ENCODE results near the gene ZNF514. TPM values are rescaled to one million over a fixed set of nuclear protein-coding genes. Genes with fewer than 3 reads are reported as not detected.
A peak's percentile ranks its signal among the peaks of the same experiment; 100 is the strongest.
"Not testable (repeated sequence)": the region's sequence is repeated elsewhere in the genome, so short reads cannot be mapped to it uniquely, and the experiment has no call there.

The ZNF514 gene
- total and polyA plus RNA-seq, 2 of the 8 experiments (the other 6 are each of a cell fraction or from before 2014, with no cell fraction given), result 5.3 to 13.3 TPM

- H3K27me3 ChIP-seq (replicated peaks in 1 of 4; ENCODE audit: control insufficient read depth in 3 of 4, extremely low read depth in 1 of 4, insufficient read depth in 3 of 4, low read length in 3 of 4); H3K4ac ChIP-seq (replicated peaks; ENCODE audit: insufficient read length, low read depth, low read length); H3K9ac ChIP-seq (replicated peaks in 1 of 4; ENCODE audit: extremely low read depth in 1 of 4, low read depth in 3 of 4, low read length in 3 of 4); H3K18ac ChIP-seq (ENCODE audit: extremely low read depth, low read length); H3K79me2 ChIP-seq (ENCODE audit: control insufficient read depth in 1 of 2, insufficient read depth in 2 of 2, low read length in 2 of 2); H2AFZ ChIP-seq (ENCODE audit: low read length); H3K4me1 ChIP-seq (replicated peaks in 1 of 4; ENCODE audit: control insufficient read depth in 3 of 4, insufficient read depth in 4 of 4, low read length in 3 of 4); H2BK20ac ChIP-seq (ENCODE audit: low read length); H3K79me1 ChIP-seq (ENCODE audit: low read depth, low read length); H3K23me2 ChIP-seq (ENCODE audit: low read depth, low read length); H3K56ac ChIP-seq (replicated peaks; ENCODE audit: insufficient read length, low read depth, low read length); H2BK5ac ChIP-seq (ENCODE audit: low read depth, low read length); H2BK15ac ChIP-seq (ENCODE audit: low read length); H3K36me3 ChIP-seq (ENCODE audit: control insufficient read depth in 2 of 4, insufficient read depth in 4 of 4, low read length in 3 of 4); H4K20me1 ChIP-seq (replicated peaks in 1 of 2; ENCODE audit: control insufficient read depth in 1 of 2, insufficient read depth in 2 of 2, low read length in 2 of 2); H3K4me3 ChIP-seq (ENCODE audit: extremely low read depth in 1 of 4, insufficient read depth in 2 of 4, low read depth in 3 of 4, low read length in 4 of 4); H3K27ac ChIP-seq (ENCODE audit: low read depth, low read length); H4K8ac ChIP-seq (ENCODE audit: extremely low read depth, insufficient read depth, low read length); FAIRE-seq; H3K23ac ChIP-seq (ENCODE audit: insufficient read length); H2BK120ac ChIP-seq (replicated peaks; ENCODE audit: low read depth, low read length); H4K5ac ChIP-seq (ENCODE audit: insufficient read length, low read depth, low read length); H3K4me2 ChIP-seq (ENCODE audit: insufficient read depth in 1 of 2, low read depth in 2 of 2, low read length in 2 of 2); H2AK5ac ChIP-seq (ENCODE audit: low read depth, low read length); H4K91ac ChIP-seq (replicated peaks; ENCODE audit: insufficient read length, low read length); H3K14ac ChIP-seq (ENCODE audit: insufficient read length); H2BK12ac ChIP-seq (ENCODE audit: low read depth, low read length): not testable (repeated sequence)
- ChIA-PET CTCF (ENCODE audit: partially characterized antibody) (interaction anchor here (0.8 to 1.1 kb wide), 3 partner anchors 12 to 24 kb away, joined by 3 to 4 read pairs (median 3); no protein-coding TSS in a partner anchor), POLR2A (ENCODE audit: partially characterized antibody) (interaction anchor here (0.6 kb wide), 1 partner anchor 210 kb away, joined by 3 read pairs; no protein-coding TSS in a partner anchor)
- 38% methylated on average over 6 of the region's 15 CpGs; no CpG with 5 or more reads in 1 of the 2 experiments for WGBS, 2 experiments (ENCODE audit: extremely low coverage in 1 of 2, insufficient coverage in 1 of 2, insufficient read length in 1 of 2, insufficient replicate concordance in 2 of 2, low coverage in 1 of 2, low lambda C conversion rate in 2 of 2, missing lambda C conversion rate in 1 of 2)
- peak in 1 of 2 experiments; percentile 79 for DNase-seq (ENCODE audit: low read depth in 1 of 2, low spot score in 2 of 2)
- TF ChIP-seq RAD21 (IDR thresholded peaks at IDR 0.05 in 1 of 2, conservative IDR thresholded peaks at IDR 0.05 in 1 of 2; ENCODE audit: low read depth in 2 of 2, low read length in 2 of 2) (peak; percentile 42 to 49; a peak in 3 of 4 replicates), CTCF (IDR thresholded peaks at IDR 0.05; ENCODE audit: control extremely low read depth in 1 of 3, insufficient read depth in 1 of 3, low read depth in 1 of 3, low read length in 3 of 3) (peak; percentile 35 to 48 (median 46))
- H3K9me3 ChIP-seq (ENCODE audit: insufficient read depth in 2 of 2, low read depth in 1 of 2, low read length in 1 of 2), result peaks cover 33 to 62% of the 10 kb centered on the region in 2 experiments
These were observed 33.3 kb upstream of the ZNF514 start for GRCh38 chr2:95192956-95193355.

Measured in H1 (cell line).